Stimulated activated CD4-positive, alpha-beta T cell treated with anti-CD3 and anti-CD28 coated beads, TNF-alpha, amount 100 ng/mL, for 48 hours (primary cell): ENCODE results near the gene CMPK1.

Experiments used
- DNase-seq, 3 donors: peaks; one replicate each; pipeline ENCODE4 v3.0.0-alpha.2; 2020; ENCODE audit warnings: low read depth in 3 of 3

The CMPK1 gene

DNA sequence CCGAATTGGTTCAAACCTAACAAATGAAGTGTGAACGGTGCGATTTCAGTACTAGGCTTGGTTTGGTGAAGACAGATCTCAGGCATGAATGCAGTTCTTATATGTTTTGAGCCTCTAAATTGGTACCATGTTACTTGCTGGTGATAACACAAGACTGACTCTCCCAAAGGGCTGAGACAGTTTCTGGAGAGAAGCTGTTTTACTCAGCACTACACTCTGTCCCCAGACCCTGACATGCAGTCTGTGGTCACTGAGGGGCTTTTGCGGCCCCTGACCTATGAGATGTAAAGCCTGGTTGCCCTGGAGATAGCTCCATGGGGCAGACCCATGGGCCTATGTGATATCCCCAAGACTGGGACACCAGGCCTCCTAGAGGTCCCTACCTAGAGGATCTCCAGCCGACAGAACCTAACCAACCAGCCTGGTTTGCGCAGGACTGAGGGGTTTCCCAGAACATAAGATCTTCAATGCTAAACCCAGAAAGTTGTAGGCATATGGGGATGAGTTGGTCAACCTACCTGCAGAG is 63.1 kb downstream of the CMPK1 start:
- no peak for DNase-seq

DNA sequence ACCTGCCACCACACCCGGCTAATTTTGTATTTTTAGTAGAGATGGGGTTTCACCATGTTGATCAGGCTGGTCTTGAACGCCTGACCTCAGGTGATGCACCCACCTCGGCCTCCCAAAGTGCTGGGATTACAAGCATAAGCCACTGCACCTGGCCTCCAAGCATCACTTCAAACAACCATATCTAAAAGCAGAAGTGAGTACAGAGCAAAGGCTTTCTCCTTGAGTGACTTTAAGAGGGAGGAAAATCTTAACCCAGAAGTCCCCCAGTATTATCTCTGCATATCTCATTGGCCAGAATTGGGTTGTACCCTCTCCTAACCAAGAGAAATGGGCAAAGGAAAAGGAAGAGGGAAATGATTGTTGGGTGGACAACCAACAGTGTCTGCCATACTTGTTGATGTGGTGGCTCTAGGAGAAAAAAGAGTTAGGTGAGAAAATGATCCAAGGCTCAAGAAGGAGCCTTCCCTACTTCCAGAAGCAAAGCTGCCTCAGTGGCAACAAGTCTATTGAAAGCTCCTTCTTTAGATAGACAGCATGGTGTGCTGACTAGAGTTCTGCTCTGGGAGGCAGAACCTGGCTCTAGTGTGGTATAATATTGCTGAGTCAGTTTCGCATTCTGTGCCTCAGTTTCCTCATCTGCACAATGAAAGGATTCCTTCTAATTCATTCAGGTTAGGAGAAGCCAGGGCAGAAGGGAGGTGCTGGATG is 65.7 kb downstream of the CMPK1 start:
- no peak for DNase-seq

GRCh38 chr1:47399846-47400155 is 66.2 kb downstream of the CMPK1 start:
- no peak for DNase-seq

DNA sequence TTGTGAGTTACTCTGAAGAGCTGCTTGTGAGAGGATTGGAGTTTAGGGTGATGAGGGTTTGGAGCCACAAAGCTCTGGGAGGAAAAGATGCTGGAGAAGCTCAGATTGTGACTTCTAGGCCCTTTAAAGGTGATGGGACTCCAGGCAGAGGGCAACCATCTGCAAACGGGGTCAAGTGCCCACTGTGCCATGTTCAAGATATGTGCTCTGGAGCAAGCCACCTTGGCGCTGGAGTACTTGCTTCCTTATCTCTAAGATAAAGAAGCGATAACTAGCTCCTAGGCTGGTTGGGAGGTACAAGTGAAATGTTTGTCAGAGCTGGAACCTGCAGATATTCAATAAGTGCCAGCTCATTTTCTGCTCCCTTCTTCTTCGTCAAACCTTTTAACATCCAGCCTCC is 68.2 kb downstream of the CMPK1 start:
- no peak for DNase-seq

DNA sequence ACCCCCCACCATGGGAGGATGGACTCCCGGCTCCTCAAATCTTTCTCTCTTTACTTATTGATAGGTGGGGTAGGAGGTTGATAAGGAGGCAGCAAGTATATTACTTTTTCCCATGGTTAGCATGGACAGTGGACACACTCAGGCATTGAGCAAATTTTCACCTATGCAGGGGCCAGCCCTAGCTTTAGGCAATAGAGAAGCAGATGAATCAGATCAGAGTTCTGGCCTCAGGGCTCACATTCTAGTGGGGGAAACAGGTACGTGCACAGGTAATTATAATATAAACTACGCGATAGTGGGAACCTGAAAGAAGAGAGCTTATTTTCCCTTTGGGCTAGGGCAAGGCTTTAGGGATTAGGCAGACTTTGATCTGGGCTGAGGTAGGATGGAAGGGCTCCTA is 69.0 kb downstream of the CMPK1 start:
- DNase-seq = no peak

DNA sequence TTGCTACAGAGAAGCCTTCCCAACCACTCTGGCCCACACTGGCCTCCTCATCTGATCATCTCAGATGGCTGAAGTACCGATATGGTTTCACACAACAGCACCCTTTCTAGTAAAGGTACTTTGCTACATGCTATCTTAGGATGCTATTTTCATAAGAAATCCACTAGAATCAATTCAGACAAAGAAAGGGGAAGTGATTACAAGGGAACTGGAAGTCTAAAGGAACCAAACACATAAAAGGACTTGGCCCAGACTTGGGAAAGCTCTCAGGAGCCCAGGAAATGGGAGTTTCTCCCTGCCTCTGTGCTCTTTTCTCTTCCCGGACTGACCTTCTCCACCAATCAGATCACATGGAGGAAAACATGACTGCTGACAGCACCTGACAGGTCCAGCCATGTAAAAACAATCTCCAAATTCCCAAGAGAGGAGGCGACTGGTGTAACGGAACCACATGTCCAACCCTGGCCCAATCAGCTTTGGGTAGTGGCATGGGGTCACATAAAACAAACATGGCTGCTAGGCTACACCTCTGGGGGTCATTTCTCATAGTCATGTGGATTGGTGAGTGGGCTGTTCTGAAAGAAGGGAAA is 69.8 kb downstream of the CMPK1 start:
- no peak for DNase-seq

GRCh38 chr1:47405697-47406096 is 72.1 kb downstream of the CMPK1 start:
- DNase-seq = no peak

- DNase-seq = no peak
Measured at GRCh38 chr1:47406966-47407365, 73.4 kb downstream of the CMPK1 start.

DNA sequence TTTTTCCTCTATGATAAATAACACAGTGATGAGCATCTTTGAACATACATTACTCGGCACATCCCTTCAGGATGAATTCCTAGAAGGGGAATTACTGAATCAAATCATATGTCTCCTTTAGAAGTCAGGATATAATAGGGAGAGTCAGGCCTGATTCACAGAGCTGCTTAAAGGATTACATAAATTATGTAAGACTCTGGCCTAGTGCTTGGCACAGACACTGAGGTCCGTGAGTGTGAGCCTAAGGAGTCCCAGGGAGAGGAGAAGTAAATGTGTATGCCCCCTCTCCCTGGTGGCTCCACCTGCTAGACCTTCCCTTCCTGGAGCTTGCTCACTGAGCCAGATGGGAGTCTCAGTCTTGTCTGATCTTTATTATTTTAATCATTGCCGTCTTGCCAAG is 73.9 kb downstream of the CMPK1 start:
- no peak for DNase-seq

DNA sequence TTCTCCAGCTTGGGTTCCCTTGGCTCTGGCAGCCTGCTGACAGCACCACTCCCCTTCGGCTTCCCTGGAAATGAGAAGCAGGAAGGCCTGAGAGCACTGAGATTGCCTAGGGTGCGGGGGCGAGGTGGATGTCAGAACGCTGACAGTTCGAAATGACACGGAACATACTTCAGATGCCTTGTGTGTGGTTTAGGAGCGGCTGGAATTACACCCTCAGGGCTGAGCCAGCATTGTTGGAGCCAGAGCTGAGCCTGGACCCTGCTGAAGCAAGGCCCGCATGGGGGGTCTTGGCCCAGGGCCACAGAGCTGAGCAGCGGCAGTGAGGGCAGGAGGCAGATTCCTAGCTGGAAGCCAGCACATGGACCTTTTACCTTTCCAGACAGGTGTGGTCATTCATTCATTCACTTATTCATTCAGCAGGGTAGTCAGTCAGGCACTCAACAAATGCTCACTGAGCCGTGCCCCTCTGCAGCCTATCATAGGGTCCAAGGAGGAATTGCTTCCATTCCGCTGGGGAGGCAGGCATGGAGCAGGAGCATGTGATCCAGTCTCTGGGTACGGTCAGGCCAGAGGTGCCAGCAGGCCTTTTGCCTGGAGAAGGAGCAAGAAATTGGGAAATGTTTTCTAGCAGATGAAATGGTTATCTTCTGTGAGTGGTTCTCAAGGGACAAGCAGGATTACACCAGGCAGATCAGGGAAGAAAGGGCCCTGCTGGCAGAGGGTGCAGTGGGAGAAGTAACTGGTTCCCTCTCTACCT is 75.9 kb downstream of the CMPK1 start:
- DNase-seq = no peak

DNA sequence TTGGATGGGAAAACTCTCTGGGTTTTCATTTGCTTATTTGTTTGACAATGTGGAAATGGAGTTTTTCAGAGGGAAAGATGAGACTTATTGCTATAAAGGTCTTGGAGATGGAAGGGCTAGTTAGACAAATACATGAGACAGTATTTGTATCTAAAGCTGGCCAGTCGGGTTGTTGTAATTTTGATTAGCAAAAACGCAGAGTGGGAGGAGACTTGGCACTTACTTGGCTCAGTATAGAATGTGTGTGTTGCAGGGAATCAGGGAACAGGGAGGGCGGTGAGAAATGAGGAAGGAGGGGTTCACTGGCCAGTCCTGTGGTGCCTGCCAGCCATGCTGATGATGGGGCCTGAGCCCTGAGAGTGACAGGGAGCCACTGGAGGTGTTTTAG is 76.5 kb downstream of the CMPK1 start:
- no peak for DNase-seq

DNA sequence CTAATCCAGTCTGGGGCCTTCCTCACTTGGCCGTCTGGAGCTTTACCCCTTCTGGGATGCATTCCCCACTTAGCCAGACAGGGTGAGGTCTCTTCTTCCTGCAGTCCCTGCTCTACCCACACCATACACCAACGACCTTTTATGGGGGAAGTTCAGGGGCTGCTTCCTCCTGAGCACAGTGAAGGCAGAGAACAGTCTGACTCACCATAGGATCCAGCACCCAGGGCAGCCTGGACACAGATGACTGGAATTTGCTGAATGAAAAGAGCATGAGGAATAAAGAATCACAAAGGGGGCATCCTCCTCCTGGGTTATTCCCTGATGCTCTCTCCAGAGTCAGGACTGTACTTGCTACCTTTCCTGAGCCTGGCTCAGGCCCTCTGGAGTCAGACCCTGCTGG is 77.8 kb downstream of the CMPK1 start:
- no peak for DNase-seq

GRCh38 chr1:47412437-47412836 is 78.8 kb downstream of the CMPK1 start:
- no peak for DNase-seq

GRCh38 chr1:47415728-47416318 is 82.2 kb downstream of the CMPK1 start, which contains the start of gene FOXE3:
TSS of gene FOXE3 (plus strand) at chr1:47416285. CDS start at chr1:47416316, 31 bp downstream.
- DNase-seq = no peak

DNA sequence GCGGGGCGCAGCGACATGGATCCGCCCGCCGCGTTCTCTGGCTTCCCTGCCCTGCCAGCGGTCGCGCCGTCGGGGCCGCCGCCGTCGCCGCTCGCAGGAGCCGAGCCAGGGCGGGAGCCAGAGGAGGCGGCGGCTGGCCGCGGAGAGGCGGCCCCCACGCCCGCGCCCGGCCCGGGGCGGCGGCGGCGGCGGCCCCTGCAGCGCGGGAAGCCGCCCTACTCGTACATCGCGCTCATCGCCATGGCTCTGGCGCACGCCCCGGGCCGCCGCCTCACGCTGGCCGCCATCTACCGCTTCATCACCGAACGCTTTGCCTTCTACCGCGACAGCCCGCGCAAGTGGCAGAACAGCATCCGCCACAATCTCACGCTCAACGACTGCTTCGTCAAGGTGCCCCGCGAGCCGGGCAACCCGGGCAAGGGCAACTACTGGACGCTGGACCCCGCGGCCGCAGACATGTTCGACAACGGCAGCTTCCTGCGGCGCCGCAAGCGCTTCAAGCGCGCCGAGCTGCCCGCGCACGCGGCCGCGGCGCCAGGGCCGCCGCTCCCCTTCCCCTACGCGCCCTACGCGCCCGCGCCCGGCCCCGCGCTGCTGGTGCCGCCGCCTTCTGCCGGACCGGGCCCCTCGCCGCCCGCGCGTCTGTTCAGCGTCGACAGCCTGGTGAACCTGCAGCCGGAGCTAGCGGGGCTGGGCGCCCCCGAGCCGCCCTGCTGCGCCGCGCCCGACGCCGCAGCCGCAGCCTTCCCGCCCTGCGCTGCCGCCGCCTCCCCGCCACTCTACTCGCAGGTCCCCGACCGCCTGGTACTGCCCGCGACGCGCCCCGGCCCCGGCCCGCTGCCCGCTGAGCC is 83.0 kb downstream of the CMPK1 start:
- DNase-seq = no peak

DNA sequence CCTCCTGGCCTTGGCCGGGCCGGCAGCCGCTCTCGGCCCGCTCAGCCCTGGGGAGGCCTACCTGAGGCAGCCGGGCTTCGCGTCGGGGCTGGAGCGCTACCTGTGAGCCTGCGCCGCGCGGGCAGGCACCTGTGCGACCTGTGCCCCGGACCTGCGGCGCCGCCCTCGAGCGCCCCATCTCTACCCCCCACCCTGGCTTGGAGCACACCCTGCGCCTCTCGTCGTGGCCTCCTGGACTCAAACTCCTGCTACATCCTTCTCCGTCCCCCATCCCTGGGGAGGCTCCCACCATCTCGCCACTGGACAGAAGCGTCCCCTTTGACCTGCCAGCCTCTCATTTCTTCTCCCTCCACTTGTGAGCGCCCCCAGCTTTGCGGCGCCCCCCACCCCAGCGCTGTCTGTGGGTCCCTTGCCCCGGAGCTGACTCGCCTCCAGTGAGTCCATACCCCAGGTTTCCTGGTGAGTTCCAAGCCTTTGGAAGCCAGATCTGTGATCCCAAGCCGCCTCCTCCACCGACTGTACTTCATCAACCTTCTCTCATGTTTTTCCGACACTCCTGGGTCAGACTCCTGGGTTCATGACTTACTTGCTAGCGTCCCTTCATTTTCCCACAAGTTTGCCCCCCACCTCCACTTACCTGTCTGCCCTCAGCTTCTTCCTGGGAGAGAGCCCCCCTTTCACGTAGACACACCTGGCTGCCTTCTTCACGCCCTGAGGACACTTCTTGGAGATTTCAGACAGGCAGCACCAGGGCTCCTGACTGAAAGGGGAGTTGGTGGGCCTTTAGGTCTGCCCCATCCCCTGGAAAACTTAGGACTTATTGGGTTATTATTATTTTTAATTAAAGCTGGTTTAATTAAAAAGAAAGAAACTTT is 83.8 kb downstream of the CMPK1 start:
- no peak for DNase-seq

DNA sequence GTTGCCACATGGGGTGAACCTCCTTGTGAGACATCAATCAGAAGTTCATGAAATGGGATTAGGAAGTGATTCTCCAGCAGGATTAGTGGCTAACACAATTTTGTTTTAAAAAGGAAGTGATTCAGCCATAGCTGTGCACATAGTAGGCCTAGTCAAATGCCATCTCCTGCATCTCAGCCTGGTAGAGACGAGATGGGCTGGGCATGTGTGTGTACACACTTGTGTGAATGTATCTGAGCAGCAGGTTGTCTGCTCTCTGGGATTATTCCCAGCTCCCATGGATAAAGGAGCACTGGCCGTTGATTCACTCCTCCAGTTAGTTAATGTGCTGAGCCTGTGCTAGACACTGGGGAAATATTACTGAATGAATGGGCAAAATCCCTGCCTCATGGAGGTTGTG is 84.5 kb downstream of the CMPK1 start:
- no peak for DNase-seq

GRCh38 chr1:47418681-47419325 is 85.2 kb downstream of the CMPK1 start:
- DNase-seq = no peak

GRCh38 chr1:47420547-47420946 is 87.0 kb downstream of the CMPK1 start:
- no peak for DNase-seq

- no peak for DNase-seq
Measured at GRCh38 chr1:47423872-47424271, 90.3 kb downstream of the CMPK1 start.
